Measurements from ENCODE around the gene USP49.
"Not testable (repeated sequence)": the region's sequence is repeated elsewhere in the genome, so short reads cannot be mapped to it uniquely, and the experiment has no call there.

- not testable (repeated sequence) for TF ChIP-seq POLR2AphosphoS5, POLR2A, TAF1, POU2F2 (IDR thresholded peaks at IDR 0.05; ENCODE audit: low read depth, low read length)
Measured at GRCh38 chr6:41766043-41766664, 129.0 kb downstream of the USP49 start.

Measured in GM12891 (cell line).